HG03066 (cell line): Measurements from ENCODE around the gene TMEM161B.
A peak's percentile ranks its signal among the peaks of the same experiment; 100 is the strongest.
"Not testable (repeated sequence)": the region's sequence is repeated elsewhere in the genome, so short reads cannot be mapped to it uniquely, and the experiment has no call there.

ENCODE experiments used
- ATAC-seq: cut with Tn5 transposase; IDR thresholded peaks from one replicate; pipeline ENCODE4 v1.9.1; 2021; ENCODE audit warnings: low read depth; ENCODE audit not compliant: unreplicated experiment

The TMEM161B gene

GRCh38 chr5:88268385-88269184, at the start of gene TMEM161B:
Gene TMEM161B (minus strand): TSS chr5:88268845. CDS start chr5:88268723, 122 bp downstream.
- ATAC-seq = peak; percentile 99

DNA sequence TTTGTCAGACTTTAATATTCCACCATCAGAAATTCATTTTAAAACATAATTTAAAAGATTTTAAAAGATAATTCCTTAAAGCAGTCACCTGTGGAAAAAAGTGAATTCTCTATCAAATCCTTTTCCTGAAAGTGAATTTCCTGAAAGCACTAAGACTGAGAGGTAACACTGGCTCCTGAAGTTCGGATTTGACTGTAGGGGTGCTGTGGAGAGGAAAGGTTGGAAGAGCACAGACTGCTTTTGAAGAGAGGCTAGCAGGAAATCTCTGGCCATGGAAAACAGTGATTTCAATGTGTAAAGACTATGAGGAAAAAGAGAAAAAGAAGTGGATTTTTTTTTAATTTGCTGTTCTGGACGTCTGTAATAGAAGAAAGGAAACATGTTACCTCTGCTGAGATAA, 35.7 kb upstream of the TMEM161B start:
- ATAC-seq = no peak

DNA sequence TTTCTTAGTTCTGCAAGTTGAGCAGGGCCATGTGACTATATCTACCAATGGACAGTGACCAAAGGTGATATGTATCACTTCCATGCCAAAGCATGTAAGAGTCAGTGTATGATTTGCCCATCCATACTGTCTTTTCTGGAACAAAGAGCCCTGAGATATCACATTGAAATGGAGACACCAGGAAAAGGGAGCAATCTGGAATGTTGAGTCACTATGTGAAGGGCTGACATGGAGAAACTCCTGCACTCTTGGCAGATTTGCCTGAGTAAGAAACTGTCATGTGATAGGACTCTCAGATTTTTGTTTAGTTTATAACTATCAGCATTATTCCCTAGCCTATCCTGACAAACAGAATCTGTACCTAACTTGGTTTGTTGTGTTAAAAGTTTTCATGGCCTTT, 29.8 kb upstream of the TMEM161B start:
- ATAC-seq = no peak

GRCh38 chr5:88290801-88291200, 22.2 kb upstream of the TMEM161B start:
- no peak for ATAC-seq

DNA sequence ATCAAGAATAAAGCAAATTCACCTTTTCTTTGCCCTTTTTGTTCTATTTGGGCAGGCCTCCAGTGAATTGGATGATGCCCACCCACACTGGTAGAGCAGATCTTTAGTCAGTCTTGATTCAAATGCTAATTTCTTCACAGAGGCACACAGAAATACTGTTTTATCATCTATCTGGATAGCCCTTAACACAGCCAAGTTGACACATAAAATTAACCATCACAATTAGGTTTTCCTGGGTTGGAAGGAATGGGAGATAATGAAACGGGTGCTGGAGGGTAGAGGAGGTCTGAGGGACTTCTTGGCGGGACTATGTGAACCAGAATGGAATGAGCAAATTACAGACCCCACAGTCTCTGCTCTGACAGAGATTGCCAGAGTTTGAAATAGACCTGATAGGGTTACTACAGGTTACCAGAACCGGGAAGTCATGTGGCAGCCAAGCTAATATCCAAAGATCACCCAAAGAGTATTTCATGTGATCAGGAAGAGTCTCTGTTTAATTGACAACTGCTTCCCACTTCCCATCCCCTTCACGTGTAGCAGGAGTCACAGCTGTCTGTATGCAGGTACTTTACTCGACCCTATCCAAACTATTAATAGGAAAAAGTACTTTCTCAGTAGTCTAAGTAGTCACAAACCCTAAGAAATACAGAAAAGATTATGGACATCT, 20.0 kb upstream of the TMEM161B start:
- no peak for ATAC-seq

- no peak for ATAC-seq
These were observed 19.3 kb upstream of the TMEM161B start for GRCh38 chr5:88287846-88288527.

DNA sequence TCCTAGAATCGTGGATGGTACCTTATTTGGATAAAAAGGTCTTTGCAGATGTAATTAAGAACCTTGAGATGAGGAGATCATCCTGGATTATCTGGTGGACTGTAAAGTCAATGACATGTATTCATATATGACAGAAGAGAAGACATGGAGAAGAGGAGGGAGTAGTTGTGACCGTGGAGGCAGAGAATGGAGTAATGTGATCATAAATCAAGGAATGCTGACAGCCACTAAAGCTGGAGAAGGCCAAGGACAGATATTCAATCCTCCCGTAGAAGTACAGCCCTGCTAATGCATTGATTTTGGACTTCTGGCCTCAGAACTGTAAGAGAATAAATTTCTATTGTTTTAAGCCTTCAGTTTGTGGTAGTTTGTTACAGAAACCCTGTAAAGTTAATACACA, 18.7 kb upstream of the TMEM161B start:
- ATAC-seq = no peak

- ATAC-seq = no peak
These were observed 15.0 kb upstream of the TMEM161B start for GRCh38 chr5:88283690-88284089.

DNA sequence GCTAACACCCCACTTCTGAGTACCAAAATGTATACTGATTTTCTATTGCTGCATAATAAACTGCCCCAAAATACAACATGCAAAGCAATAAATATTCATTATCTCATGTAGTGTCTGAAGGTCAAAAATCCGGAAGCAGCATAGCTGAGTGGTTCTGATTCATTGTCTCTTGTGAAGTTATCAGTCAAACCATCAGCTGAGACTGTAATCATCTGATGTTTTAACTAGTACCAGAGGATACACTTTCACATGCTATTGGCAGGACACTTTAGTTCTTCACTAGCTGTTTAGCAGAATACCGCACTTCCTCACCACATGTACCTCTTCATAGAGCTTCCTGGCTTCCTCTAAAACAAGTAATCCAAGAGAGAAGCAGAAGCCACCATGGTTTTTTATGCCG, 12.7 kb upstream of the TMEM161B start:
- no peak for ATAC-seq

- ATAC-seq = no peak
These were observed 10.9 kb upstream of the TMEM161B start for GRCh38 chr5:88279584-88279983.

- no peak for ATAC-seq
These were observed 7.7 kb upstream of the TMEM161B start for GRCh38 chr5:88276378-88276777.

DNA sequence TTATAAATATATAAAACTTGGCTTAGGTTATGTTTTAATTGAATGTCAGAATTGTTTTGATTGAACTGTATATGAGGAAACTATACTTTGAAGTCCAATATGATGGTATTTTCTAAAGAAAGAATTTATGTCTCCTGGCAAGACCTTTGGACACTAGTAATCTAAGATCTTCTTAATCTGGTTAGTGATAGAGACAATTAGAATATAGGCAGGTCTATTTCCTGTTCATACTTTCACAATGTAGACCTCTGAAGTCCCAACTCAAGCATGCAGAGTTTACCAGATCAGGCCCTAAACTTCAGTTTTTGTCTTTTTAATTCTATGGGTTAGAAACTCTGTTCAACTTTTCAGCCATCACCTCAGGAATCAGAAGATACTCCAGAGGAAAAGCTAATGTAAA, 6.9 kb upstream of the TMEM161B start:
- ATAC-seq = no peak

DNA sequence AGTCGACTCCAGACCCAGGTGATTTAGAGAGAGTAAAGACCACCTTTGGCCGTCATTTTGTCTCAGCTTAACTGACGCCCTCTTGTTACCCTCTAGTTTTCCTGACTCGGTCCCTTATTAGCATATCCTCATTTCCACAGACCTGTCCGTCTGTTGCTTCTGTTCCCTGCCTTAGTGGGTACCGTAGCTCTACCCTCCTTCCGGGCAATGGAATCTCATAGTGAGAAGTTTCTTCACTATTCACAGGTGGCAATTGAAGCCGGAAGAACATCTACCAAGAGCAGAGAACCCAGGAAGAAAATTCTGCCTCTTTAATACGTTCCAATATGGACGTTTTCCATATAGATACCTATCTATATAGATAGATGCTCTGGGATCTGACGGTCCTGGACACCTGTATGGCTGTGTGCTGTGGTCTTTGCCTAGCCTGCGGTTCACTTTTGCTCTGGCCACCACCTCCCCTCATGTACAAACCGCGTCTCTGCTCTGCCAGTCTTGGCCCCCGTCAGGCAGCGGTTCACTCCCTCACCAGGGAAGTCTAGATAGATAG, 652 bp upstream of the TMEM161B start:
- ATAC-seq = peak; percentile 14

GRCh38 chr5:88264565-88264964, 4.1 kb downstream of the TMEM161B start:
- not testable (repeated sequence) for ATAC-seq

GRCh38 chr5:88263349-88263748, 5.3 kb downstream of the TMEM161B start:
- ATAC-seq = no peak

- no peak for ATAC-seq
These were observed 6.5 kb downstream of the TMEM161B start for GRCh38 chr5:88262116-88262515.

DNA sequence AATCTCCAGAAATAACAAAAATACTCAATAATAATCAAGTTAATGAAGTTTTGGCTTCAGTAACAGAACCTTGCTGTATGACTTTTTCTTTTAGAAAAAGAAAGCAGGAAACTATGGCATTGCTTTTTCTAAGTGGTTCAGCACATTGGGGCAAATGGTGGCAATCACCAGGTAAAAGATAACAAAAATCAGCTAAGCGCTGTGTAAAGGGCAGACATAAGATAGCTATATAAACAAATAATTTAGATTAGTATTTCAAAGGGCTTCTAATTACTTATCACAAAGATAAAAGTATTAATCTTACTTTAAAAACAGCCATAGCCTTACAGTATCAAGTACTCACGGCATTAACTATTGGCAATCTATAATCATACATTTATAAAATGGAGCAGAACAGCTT, 10.0 kb downstream of the TMEM161B start:
- no peak for ATAC-seq

DNA sequence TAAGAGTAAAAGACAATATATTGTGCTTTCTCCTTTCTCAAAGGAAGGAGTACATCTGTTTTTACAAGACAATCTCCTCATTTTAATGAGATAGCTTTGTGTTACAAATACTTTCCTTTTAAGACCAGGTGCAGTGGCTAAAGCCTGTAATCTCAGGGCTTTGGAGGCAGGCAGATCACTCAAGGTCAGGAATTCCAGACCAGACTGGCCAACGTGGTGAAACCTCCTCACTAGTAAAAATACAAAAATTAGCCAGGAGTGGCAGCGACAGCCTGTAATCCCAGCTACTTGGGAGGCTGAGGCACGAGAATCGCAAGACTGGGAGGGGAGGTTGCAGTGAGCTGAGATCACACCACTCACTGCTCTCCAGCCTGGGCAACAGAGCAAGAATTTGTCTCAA, 11.8 kb downstream of the TMEM161B start:
- ATAC-seq = no peak

GRCh38 chr5:88256037-88256436, 12.6 kb downstream of the TMEM161B start:
- ATAC-seq = no peak

- no peak for ATAC-seq
These were observed 14.3 kb downstream of the TMEM161B start for GRCh38 chr5:88254320-88254719.

DNA sequence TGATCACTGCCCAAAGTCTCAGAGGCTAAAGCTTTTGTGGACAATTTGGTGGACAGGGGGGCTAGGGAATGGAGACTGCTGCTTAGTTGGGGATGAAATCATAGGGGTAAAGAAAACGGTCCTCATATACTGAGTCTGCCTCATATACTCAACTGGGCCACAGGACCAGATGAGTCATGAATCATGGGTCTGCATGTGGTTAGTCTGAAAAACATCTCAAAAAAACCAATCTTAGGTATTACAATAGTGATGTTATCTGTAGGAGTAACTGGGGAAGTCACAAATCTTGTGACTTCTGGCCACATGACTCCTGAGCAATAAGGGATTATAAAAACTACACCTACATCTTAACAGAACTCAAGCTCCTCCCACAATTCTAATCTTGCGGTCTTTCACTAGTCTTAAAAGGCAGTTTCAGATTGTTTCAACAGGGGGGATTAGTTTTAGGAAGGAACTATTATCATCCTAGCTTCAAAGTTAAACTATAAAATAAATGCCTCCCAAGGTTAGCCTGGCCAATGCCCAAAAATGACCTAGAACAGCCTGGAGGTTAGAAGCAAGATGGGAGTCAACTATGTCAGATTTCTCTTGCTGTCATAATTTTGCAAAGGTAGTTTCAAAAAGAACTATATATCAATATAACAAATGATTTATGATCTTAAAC, 17.5 kb downstream of the TMEM161B start:
- no peak for ATAC-seq
